Islet of Langerhans (tissue), 1 donor: ENCODE data around the gene ENG.
"Not testable (repeated sequence)": the region's sequence is repeated elsewhere in the genome, so short reads cannot be mapped to it uniquely, and the experiment has no call there.

Experiments used
- FAIRE-seq: peaks from one replicate; lab custom pipeline; 2011; peaks lifted over from hg19 to GRCh38; lab: Jason Lieb, UNC

ENG gene

GRCh38 chr9:127791085-127791484 is 63.4 kb downstream of the ENG start:
- FAIRE-seq = no peak

GRCh38 chr9:127790094-127790855 is 64.2 kb downstream of the ENG start:
- FAIRE-seq = no peak

DNA sequence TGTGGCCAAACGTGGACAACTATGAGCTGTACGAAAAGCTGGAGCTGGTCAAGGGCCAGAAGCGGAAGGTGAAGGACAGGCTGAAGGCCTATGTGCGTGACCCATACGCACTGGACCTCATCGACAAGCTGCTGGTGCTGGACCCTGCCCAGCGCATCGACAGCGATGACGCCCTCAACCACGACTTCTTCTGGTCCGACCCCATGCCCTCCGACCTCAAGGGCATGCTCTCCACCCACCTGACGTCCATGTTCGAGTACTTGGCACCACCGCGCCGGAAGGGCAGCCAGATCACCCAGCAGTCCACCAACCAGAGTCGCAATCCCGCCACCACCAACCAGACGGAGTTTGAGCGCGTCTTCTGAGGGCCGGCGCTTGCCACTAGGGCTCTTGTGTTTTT is 65.3 kb downstream of the ENG start:
- FAIRE-seq = no peak

GRCh38 chr9:127788337-127789011 is 66.0 kb downstream of the ENG start:
- FAIRE-seq = no peak

DNA sequence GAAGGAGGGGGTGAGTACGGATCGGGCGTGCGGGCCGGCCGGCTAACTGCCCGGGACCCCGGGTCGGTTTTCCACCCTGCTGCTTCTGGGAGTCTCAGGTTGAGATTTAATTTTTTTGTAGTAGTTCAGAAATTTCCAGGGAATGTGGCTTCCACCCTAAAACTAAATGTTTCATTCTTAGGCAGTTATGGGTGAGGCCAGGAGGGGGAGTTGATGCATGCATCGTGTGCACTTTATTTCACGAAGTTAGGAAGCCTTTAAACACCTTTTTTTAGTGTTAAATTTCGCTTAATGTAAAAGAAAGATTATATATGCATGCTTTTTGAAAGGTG is 67.7 kb downstream of the ENG start:
- no peak for FAIRE-seq

DNA sequence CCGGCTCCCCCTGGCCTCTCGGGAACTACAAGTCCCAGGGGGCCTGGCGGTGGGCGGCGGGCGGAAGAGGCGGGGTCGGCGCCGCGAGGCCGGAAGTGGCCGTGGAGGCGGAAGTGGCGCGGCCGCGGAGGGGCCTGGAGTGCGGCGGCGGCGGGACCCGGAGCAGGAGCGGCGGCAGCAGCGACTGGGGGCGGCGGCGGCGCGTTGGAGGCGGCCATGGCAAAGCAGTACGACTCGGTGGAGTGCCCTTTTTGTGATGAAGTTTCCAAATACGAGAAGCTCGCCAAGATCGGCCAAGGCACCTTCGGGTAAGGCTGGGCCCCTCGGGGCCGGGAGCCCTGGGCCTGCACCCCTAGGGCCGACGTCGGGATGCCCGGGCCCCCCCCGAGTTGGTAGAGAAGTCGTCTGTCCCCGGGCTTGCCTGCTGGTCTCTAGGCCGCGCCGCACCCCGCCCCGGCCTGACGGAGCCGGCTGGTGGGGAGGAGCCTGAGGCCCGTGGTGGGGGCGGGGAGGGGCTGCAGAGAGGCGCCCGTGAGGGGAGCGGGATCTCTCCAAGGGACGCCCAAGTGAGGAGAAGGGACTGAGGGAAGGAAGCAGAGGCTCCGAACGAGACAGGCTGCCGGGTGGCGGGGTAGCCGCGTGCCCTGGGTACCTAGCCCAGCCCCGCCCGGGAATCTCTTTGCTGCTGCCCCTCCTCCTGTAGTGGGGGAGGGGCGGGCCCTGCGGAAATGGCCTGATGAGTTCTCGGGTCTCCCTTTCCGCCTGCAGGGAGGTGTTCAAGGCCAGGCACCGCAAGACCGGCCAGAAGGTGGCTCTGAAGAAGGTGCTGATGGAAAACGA is 68.3 kb downstream of the ENG start, which contains the start of gene CDK9:
TSS of gene CDK9 (plus strand) at position 102 of the 840 bp plus-strand sequence. CDS start at position 217, 115 bp downstream.
- no peak for FAIRE-seq

DNA sequence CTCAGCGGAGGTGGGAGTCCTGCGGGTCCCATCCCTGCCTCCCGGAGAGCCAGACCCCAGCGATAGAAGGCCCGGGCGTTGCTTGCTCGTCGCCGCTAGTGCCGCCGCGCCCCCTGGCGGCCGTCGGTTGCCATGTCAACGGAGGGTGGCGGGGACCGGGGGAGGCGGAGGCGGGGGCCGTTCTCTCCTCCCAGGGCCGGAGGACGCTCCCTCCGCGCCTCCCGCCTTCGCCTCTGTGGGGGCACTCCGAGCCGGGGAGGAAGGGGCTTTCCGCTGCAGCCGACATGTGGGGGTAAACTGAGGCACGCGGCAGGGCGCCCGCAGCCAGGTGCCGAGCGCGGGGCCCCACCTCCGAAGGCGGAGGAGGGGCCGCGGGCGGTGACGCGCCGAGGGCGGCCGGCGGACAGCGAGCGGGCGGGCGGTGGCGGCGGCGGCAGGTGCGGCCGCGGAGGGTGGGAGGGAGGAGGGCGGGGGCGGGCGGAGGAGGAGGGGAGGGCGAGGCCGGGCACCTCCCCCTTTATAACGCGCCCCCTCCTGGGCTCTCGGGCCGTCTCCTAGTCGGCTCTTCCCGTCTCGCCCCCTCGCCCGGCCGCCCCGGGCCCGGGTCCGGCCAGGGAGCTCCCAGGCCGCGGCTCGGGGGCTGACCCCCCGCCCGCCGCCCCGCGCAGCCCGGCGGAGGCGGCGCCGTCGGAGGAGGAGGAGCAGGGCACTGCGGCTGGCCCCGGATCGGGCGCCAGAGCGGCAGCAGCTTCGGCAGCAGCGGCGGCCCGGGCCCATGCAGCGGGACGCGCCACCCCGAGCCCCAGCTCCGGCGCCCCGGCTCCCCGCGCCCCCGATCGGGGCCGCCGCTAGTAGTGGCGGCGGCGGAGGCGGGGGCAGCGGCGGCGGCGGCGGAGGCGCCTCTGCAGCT is 69.2 kb downstream of the ENG start:
- FAIRE-seq = no peak

GRCh38 chr9:127783111-127784008 is 71.1 kb downstream of the ENG start:
- no peak for FAIRE-seq

- no peak for FAIRE-seq
Observed at GRCh38 chr9:127781806-127782205, 72.7 kb downstream of the ENG start.

DNA sequence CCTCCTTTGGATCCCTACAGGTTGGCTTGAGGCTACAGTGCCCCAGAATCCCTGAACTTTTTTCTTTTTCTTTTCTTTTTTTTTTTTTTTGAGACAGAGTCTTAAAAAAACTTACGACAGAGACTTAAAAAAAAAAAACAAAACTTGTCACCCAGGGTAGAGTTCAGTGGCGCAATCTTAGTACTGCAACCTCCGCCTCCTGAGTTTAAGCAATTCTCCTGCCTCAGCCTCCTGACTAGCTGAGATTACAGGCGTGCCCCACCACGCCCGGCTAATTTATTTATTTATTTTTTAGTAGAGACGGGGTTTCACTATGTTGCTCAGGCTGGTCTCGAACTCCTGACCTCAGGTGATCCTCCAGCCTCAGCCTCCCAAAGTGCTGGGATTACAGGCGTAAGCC is 73.5 kb downstream of the ENG start:
- not testable (repeated sequence) for FAIRE-seq

GRCh38 chr9:127780126-127780885 is 74.2 kb downstream of the ENG start:
- no peak for FAIRE-seq

DNA sequence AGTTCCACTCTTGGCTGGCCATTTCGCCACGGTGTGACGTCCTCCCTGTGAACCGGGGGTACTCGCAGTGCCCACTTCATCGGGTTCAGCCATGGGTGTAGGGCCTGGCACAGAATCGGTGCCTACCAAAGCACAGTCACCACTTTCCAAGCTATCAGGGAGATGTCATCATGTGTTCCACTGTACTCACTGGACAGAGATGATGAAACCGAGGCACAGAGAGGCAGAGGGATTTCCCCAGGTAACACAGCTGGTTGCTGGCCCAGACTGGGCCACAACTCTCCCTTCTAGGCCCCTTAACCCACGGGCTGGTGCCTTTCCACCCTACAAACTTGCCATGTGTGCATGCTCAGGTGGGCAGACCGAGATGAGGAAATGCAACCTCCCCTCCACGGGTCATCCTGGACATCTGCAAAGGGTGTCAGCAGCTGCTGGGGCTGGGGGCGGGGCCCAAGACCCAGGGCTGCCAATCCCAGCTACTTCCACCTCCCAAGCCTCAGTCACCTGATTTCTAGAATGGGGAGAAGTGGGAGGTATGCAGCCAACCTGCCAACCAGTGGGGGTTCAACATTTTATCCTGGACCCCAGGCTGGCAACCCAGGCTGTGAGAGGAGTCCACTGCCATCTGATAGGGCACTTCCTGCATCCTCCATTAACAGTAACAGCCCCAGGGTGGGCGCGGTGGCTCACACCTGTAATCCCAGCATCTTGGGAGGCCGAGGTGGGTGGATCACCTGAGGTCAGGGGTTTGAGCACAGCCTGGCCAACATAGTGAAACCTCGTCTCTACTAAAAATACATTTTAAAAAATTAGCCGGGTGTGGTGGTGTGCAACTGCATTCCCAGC is 75.1 kb downstream of the ENG start:
- no peak for FAIRE-seq

DNA sequence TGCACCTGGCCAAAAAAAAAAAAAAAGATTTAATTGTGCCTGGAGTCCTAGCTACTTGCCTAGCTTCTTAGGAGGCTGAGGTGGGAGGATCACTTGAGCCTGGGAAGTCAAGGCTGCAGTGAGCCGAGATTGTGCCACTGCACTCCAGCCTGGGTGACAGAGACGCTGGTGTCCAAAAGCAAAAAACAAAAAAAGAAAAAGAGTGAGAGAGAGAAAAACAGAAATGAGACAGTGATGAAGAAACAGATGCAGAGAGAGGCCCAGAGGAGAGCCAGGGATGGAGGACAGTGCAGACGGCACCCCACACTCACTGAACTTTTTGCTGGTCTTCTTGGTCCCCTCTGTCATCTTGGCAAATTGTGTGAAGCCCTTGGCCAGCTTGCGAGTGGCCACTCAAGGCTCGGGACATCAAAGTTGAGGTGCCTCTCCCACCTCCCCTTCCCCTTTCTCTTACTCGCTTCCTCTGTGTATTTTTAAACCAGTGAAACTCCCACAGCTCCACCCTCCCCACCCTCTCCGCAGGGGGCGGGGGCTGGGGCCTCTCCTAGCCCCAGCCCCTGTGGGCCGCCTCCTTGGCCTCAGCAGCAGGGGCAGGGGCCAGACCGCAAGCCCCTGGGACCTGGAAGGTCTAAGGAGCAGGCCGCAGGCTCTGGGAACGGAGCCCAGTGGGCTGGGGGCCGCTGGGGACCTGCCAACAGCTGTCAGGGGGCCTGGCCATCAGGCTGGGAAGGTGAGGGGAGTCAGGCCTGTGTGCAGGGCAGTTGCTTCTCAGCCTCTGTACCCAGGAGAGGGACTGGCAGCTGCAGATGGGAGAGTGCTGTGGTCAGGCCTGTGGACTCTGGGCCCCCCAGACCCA is 76.0 kb downstream of the ENG start, which contains the start of gene SH2D3C:
TSS of gene SH2D3C (minus strand) at position 387 of the 856 bp plus-strand sequence. CDS start at position 348, 39 bp downstream.
- FAIRE-seq = no peak

DNA sequence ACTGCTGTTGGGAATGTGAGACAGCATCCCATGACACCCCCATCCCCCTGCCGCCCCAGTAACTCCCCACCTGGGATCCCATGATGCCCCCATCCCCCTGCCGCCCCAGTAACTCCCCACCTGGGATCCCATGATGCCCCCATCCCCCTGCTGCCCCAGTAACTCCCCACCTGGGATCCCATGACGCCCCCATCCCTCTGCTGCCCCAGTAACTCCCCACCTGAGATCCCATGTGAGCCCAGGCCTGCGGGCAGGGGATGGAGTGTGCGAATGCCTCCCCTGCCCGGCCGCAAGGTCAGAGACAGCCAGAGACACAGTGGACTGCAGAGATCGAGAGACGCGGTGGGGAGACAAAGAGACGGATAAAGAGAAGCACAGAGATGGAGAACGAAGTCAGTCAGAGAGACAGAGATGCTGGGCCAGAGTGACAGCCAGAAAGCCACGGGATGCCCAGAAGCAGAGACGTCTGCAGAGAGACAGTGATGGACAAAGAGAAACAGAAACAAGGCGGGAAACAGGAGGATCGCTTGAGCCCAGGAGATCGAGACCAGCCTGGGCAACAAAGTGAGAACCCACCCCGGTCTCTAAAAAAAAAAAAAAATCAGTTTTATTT is 77.0 kb downstream of the ENG start:
- FAIRE-seq = no peak

DNA sequence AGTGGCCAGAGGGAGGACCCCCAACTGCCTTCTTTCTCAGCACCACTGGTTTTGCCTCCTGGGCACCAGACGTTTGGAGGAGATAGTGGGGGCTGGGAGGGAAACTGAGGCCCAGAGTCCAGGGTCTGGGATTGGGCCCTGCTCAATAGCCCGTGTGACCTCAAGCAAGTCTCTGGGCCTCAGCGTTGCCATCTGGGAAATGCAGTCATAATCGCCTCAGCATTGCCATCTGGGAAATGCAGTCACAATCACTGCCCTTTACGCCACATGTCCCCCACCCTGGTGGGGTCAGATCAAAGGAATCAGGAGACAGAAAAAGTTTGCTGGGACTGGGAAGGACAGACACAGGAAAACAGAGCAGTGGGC is 77.6 kb downstream of the ENG start:
- no peak for FAIRE-seq

GRCh38 chr9:127776195-127776923 is 78.1 kb downstream of the ENG start:
- FAIRE-seq = no peak

- FAIRE-seq = no peak
Observed at GRCh38 chr9:127773981-127774380, 80.5 kb downstream of the ENG start.
